Activated CD4-positive, CD25-positive, alpha-beta regulatory T cell (primary cell): ENCODE results near the gene ANKRD63.

Experiments
- DNase-seq, 4 experiments: peaks; one replicate each; lab custom pipeline; 2025; lab: John Stamatoyannopoulos, UW

ANKRD63 gene

GRCh38 chr15:40242601-40243000 lies 40.3 kb downstream of the ANKRD63 start:
- no peak for DNase-seq

GRCh38 chr15:40242213-40242599 lies 40.7 kb downstream of the ANKRD63 start:
- no peak for DNase-seq

GRCh38 chr15:40241269-40242212 lies 41.3 kb downstream of the ANKRD63 start:
- DNase-seq = no peak

- no peak for DNase-seq
Observed at GRCh38 chr15:40240619-40241221, 42.1 kb downstream of the ANKRD63 start.

- no peak for DNase-seq
Observed at GRCh38 chr15:40239693-40240618, 42.9 kb downstream of the ANKRD63 start.

- no peak for DNase-seq
Observed at GRCh38 chr15:40239404-40239692, 43.5 kb downstream of the ANKRD63 start.

- DNase-seq = no peak
Observed at GRCh38 chr15:40238532-40239403, 44.1 kb downstream of the ANKRD63 start, which contains the start of gene PAK6. Gene PAK6 (plus strand): TSS chr15:40239063. CDS start chr15:40264786, 25,723 bp downstream.

- DNase-seq = no peak
Observed at GRCh38 chr15:40235201-40235885, 47.5 kb downstream of the ANKRD63 start.

- DNase-seq = no peak
Observed at GRCh38 chr15:40234783-40235182, 48.1 kb downstream of the ANKRD63 start.

GRCh38 chr15:40233727-40234577 lies 48.9 kb downstream of the ANKRD63 start:
- no peak for DNase-seq

GRCh38 chr15:40232625-40233070 lies 50.2 kb downstream of the ANKRD63 start:
- DNase-seq = no peak
